Limb (tissue), 2 donors: ENCODE data around the gene EDRF1.
"Not testable (repeated sequence)": the region's sequence is repeated elsewhere in the genome, so short reads cannot be mapped to it uniquely, and the experiment has no call there.

Experiments
- DNase-seq, 2 donors: peaks; one replicate each; pipeline ENCODE4 v3.0.0-alpha.2; 2016; ENCODE audit errors: extremely low spot score in 2 of 2

EDRF1 gene, protein sequence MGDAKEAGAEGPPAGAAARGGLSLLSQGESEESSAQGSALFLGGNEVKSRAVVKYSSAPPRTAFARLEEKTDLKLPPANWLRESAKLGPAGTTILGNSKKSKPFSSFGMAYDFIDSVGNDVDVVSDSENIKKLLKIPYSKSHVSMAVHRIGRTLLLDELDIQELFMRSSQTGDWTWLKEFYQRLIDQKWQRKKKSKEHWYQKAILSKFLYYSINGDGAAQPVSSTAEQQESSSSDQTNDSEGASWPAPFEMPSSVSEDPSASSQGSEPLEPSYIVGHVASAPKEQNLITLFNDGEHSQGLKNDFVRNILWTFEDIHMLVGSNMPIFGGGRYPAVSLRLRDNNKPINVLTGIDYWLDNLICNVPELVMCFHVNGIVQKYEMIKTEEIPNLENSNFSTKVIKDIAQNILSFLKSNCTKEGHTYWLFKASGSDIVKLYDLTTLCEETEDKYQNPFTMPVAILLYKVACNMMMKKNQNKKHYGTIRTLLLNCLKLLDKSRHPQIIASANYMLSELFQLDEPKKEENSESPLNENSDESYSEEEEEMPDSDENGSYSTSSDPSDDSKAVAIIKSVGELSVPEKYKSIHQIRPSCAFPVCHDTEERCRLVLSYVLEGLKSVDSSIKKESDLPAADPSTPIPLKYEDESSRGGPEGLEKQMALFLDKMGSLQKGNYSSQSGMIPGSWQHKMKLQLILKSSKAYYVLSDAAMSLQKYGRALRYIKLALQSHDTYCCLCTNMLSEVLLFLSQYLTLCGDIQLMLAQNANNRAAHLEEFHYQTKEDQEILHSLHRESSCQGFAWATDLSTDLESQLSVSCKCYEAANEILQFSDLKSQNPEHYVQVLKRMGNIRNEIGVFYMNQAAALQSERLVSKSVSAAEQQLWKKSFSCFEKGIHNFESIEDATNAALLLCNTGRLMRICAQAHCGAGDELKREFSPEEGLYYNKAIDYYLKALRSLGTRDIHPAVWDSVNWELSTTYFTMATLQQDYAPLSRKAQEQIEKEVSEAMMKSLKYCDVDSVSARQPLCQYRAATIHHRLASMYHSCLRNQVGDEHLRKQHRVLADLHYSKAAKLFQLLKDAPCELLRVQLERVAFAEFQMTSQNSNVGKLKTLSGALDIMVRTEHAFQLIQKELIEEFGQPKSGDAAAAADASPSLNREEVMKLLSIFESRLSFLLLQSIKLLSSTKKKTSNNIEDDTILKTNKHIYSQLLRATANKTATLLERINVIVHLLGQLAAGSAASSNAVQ

DNA sequence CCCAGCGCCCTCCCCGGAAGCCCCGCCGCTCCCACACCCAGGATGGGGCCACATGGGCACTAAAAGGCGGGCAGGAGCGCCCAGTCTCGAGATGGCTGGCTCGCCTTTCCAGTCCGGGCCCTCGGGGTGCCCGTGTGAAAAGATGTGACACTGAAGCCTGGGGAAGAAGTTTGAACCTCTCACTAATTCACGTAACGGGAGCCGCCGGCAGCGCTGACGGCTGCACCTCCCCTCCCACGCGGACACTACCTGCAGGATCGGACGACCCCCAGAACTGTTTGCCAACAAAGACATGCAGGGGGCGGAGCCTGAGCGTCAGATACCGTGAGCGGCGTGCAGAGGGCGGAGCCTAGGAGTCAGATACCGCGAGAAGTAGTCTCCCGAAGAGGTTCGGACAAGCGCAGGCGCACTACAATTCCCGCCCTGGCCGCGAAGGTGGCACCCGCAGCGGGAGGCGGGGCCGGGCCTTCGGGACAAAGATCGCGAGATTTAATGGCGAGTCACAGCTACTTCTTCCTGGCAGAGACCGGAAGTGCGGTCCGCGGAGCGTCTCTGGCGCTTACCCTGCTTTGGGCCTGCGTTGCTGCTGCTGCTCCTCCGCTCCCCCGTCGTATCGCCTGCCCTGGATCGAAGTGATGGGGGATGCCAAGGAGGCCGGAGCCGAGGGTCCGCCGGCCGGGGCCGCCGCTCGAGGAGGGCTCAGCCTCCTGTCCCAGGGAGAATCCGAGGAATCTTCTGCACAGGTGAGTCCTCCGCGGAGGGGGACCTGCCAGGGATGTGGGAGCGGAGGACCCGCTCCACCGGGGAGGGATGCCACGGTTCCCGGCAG is at the start of gene EDRF1:
EDRF1 (plus strand) TSS at position 537 of the 829 bp plus-strand sequence; CDS start at position 636, 99 bp downstream.
- DNase-seq: peak; percentile 100

- DNase-seq: no peak
Measured at GRCh38 chr10:125672884-125673283, 46.6 kb upstream of the EDRF1 start.

- DNase-seq: no peak
Measured at GRCh38 chr10:125679436-125679835, 40.1 kb upstream of the EDRF1 start.

- DNase-seq: no peak
Measured at GRCh38 chr10:125683063-125683462, 36.4 kb upstream of the EDRF1 start, which contains the start of gene TEX36. TEX36 (minus strand) TSS chr10:125683163; CDS start chr10:125682989, 174 bp downstream.

- DNase-seq: no peak
Measured at GRCh38 chr10:125683821-125684220, 35.7 kb upstream of the EDRF1 start.

- DNase-seq: no peak
Measured at GRCh38 chr10:125684581-125684980, 34.9 kb upstream of the EDRF1 start.

DNA sequence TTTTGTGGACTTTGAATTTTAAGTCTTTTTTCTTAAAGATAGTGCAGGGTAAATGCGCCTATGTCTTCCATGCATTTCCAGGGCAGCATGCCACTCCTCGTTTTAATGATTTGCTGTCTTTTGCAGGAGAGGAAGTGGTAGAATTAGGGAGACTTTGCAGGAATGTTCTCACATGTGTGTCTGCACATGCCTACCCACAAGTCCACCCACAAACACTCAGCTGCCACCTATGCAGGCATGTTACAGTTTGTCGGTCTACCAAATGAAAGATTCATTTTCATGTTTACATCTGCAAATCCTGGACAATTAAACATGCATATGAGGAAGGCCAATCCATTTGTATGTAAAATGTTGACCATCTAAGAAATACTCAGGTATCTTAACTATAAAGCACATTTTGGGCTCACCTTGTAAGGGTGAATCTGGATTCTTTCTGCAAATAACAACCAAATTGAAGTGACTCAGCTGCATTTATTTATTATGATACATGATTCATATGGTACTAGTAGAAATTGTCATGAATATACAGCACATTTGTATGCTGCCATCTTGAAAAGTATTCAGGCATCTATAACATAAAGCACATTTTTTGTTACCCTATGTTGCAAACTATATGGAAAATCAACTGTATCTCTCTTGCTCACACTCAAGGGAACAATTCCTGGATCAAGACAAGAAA is 31.9 kb upstream of the EDRF1 start:
- no peak for DNase-seq

DNA sequence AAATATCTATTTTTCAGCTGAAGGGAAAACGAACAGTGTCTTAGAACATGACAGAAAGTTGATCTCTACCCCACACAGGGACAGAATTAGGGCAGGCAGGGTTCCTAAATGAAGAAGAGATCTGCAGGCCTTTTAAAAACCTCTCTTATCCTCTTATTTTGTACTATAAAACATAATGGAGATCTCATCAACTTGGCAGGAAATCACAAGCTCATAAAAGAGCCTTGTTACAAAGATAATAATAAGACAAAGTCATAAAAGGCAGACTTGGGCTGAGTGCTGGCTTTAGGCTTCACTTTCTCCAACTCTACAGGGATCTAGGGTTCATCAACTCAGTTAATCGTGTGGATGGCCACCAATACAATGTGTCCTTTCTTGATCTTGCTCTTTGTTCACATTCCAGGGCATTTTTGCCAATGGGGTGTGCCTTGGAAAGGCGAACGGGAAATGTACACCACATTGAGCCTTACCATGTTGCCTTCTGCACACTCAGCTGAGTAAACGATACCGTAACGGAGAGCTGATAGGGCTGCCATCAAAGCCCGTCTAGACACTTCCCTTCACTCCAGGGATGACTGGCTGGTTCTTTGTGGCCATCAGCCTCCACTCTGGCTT is 29.4 kb upstream of the EDRF1 start:
- DNase-seq: no peak

DNA sequence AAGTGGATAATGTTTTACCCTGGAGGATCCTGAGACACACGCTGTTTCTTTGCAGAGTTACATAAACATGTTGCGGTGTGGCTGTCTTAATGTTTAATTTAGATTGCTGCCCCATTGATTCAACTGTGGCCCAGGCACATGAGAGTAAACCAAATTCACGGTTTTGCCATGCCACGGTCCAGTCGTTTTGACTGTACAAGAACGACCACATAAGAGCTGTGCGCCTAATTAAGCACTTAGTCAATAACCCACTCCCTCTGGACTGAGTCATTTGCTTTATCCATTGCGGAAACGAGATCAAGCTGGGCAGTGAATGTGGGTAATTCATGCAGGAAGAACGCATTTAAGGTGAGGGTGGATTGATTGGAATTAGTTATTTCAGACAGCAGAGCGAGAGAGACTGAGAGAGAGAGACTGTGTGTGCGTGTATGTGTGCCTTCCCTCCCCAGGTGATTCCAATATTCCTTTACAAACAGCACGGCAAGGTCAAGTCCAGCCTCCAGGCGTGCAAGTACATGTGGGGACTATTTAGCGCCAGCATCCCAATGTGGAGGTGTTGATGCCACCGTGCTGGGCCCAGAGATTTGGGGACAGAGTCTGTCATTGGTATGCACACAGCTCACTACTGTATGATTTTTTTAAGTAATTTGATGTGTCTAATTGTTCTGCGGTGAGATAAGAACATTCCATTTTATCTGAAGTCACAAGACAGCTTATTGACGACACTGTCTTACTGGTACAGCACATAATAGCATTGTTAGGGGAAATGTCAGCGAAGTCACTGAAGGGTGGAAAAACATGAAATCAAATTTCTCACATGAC is 28.1 kb upstream of the EDRF1 start:
- DNase-seq: no peak

GRCh38 chr10:125692196-125692595 is 27.3 kb upstream of the EDRF1 start:
- no peak for DNase-seq

DNA sequence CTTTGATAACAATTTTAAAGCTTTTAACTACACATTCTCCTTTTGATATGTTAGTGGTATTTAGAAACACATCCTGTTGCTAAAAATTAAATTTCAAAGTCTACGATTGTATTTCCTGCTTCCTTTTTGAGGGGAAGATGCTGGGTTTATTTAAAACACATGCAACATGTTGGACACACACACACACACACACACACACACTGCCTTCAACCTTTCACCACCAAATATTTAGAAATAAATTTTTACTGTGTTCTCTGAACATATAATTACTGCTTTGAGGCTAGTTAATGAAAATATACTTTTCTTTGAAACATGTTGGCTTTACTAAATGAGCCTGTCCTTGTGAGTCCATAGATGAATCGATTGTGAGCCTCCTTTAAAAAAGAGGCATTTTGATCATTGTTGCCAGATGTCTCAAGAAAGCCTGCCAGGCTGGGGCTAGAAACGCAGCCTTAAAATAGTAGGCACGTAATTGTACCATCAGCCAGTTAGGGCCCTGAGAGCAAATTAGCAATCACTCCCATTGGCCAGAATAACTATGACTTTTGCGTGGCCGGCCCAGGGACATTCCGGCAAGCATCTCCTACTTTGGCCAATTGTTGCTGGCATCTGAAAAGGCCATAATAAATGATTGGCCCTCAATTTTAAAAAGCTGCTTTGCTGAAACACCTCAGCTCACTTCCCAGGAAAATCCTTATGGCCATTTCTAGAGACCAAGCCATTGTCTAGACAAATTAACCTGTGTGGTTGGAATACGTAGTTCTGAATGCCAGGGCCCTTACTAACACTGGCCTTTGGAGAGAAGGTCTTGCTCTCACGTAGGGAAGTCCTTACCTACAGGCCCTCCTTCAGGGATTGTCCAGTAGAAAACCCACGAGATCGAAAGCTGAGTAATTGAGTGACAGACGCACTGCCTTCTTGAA is 26.6 kb upstream of the EDRF1 start:
- DNase-seq: no peak

DNA sequence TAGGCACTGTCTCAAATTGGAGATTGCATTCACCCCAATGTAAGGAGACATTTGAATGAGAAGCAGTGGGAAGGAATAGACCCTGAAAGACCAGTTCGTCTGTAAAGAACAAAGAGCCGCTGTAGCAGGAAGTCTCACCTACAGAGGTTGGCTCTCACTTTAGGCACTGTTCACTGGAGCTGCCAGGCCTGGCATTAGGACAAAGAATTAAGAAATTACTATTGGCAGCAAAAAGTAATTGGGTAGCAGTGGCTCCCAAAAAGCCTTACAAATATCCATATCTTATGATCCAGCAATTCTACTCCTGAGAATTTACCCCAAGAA is 26.0 kb upstream of the EDRF1 start:
- DNase-seq: no peak

- no peak for DNase-seq
Measured at GRCh38 chr10:125694883-125695282, 24.6 kb upstream of the EDRF1 start.

DNA sequence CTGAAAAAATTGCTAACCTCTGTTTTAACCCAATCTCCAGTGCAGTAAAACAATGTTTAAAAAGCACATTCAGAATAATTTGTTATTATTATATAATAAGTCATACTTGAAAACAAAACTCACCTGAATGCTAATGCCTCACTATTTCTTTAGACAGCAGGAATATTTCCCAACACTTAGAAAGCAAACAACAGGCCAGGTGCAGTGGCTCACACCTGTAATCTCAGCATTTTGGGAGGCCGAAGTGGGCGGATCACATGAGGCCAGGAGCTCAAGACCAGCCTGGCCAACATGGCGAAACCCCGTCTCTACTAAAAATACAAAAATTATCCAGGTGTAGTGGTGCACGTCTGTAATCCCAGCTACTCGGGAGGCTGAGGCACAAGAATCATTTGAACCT is 22.6 kb upstream of the EDRF1 start:
- DNase-seq: not testable (repeated sequence)

DNA sequence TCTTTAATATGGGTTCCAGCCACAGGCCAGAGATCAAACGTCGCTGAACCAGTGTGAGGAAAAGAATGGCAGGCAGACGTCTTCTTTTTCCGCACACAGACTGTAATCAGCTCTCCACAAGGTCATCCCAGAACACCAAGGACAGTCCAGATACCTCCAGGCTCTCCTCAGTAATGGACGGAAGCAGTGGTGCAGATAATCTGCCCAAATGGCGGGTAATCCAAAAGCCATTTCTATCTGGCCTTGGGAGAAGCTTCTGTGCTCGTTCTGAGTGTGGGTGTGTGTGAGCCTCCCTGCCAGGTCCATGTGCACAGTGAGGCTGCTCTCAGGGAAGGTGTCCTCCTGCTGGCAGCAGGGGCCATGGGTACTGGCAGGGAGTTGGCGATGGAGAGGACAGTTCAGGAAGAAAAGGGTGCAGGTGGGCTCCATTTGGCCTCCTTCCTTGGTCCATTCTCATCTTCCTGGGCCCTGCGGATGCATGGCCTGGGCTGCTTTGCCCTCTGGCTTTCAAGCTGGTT is 21.0 kb upstream of the EDRF1 start:
- DNase-seq: no peak

GRCh38 chr10:125699562-125700143 is 19.9 kb upstream of the EDRF1 start:
- no peak for DNase-seq

- no peak for DNase-seq
Measured at GRCh38 chr10:125700355-125700911, 19.1 kb upstream of the EDRF1 start.
